Suprapubic skin (tissue), 4 donors: Measurements from ENCODE around the gene SYNPO2. TPM values are rescaled to one million over a fixed set of nuclear protein-coding genes. Genes with fewer than 3 reads are reported as not detected.

Experiments
- DNase-seq, 2 donors: peaks; one replicate each; pipeline ENCODE4 v3.0.0-alpha.2; 2019; ENCODE audit warnings: low spot score in 2 of 2
- H3K27ac ChIP-seq: fragments of 200-600 bp; sonication (generic); one replicate; pipeline ENCODE4 v1.5.1; 2019
- H3K27me3 ChIP-seq: fragments of 200-600 bp; sonication (generic); one replicate; pipeline ENCODE4 v1.5.1; 2019
- H3K36me3 ChIP-seq: fragments of 200-600 bp; sonication (generic); one replicate; pipeline ENCODE4 v1.5.1; 2019
- H3K4me1 ChIP-seq: fragments of 200-600 bp; sonication (generic); one replicate; pipeline ENCODE4 v1.5.1; 2019
- H3K4me3 ChIP-seq: fragments of 200-600 bp; sonication (generic); one replicate; pipeline ENCODE4 v1.5.1; 2019; ENCODE audit warnings: mild to moderate bottlenecking
- H3K9me3 ChIP-seq: fragments of 200-600 bp; sonication (generic); one replicate; pipeline ENCODE4 v1.5.1; 2019
- CTCF ChIP-seq, 2 donors: fragments of 200-600 bp in 1 of 2; fragments of 450-650 bp in 1 of 2; sonication (generic) in 1 of 2; IDR thresholded peaks; one replicate each; pipeline ENCODE4 v1.5.1; 2016 to 2019; ENCODE audit warnings: antibody characterized with exemption in 2 of 2, mild to moderate bottlenecking in 1 of 2, moderate library complexity in 1 of 2
- EP300 ChIP-seq: sonication (generic); formaldehyde crosslinking; IDR thresholded peaks from one replicate; pipeline ENCODE4 v1.6.1; 2017; ENCODE audit warnings: antibody characterized with exemption
- POLR2A ChIP-seq, 2 donors: fragments of 450-650 bp; IDR thresholded peaks; one replicate each; pipeline ENCODE4 v1.6.1; 2017; ENCODE audit warnings: antibody characterized with exemption in 2 of 2, mild to moderate bottlenecking in 2 of 2, moderate library complexity in 2 of 2
- POLR2AphosphoS5 ChIP-seq, 3 donors: sonication (generic); formaldehyde crosslinking; IDR thresholded peaks; one replicate each; pipeline ENCODE4 v1.6.1; 2017; ENCODE audit warnings: antibody characterized with exemption in 3 of 3
- WGBS: methylation state at CpG from one replicate; pipeline ENCODE4 v1.1.5; 2018; 5-methylcytosine and 5-hydroxymethylcytosine counted together
- total RNA-seq, 4 donors: library from RNA; depleted of rRNA; stranded (reverse); fragments of >200 nt; gene quantifications; one replicate each; pipeline ENCODE4 v1.1.0, GENCODE V29; 2016

The SYNPO2 gene
- total RNA-seq, 4 donors from 2014 or later: 14.3 to 33.6 (median 19.1) TPM

- TF ChIP-seq POLR2AphosphoS5 (IDR thresholded peaks at IDR 0.05) (peak in 1 of 3 donors; percentile 19), CTCF (IDR thresholded peaks at IDR 0.05) (no peak)
- H3K9me3 ChIP-seq: no peaks in the 10 kb centered on the region
- DNase-seq: no peak
- H3K4me3 ChIP-seq: no peak overlapping the region
- peaks cover 17% of the 10 kb centered on the region for H3K4me1 ChIP-seq
- H3K27me3 ChIP-seq: no peaks in the 10 kb centered on the region
- WGBS: 63% methylated on average over 7 of the region's 7 CpGs
- H3K27ac ChIP-seq: peak overlapping the region; percentile 30
- H3K36me3 ChIP-seq: no peaks in the 10 kb centered on the region
These were observed 100.7 kb downstream of the SYNPO2 start for GRCh38 chr4:118989098-118990080.

- DNase-seq: no peak
- H3K9me3 ChIP-seq: no peaks in the 10 kb centered on the region
- H3K4me1 ChIP-seq: peaks cover 17% of the 10 kb centered on the region
- H3K36me3 ChIP-seq: no peaks in the 10 kb centered on the region
- H3K27me3 ChIP-seq: no peaks in the 10 kb centered on the region
- no peak for TF ChIP-seq POLR2AphosphoS5 (IDR thresholded peaks at IDR 0.05)
- TF ChIP-seq EP300: no peak
- TF ChIP-seq POLR2A (IDR thresholded peaks at IDR 0.05): no peak
- no peak for TF ChIP-seq CTCF (IDR thresholded peaks at IDR 0.05)
- 52% methylated on average over 5 of the region's 5 CpGs for WGBS
- H3K4me3 ChIP-seq: no peak overlapping the region
- H3K27ac ChIP-seq: no peak overlapping the region
These were observed 103.0 kb downstream of the SYNPO2 start for GRCh38 chr4:118991686-118992085.

GRCh38 chr4:118992149-118992548 lies 103.5 kb downstream of the SYNPO2 start:
- Histone ChIP-seq H3K4me1 (peaks cover 17% of the 10 kb centered on the region), H3K27ac (no peak overlapping the region), H3K9me3 (no peaks in the 10 kb centered on the region), H3K36me3 (no peaks in the 10 kb centered on the region), H3K27me3 (no peaks in the 10 kb centered on the region), H3K4me3 (no peak overlapping the region)
- TF ChIP-seq POLR2A (IDR thresholded peaks at IDR 0.05): no peak
- no peak for TF ChIP-seq POLR2AphosphoS5 (IDR thresholded peaks at IDR 0.05)
- TF ChIP-seq CTCF (IDR thresholded peaks at IDR 0.05): no peak
- TF ChIP-seq EP300: no peak
- DNase-seq: no peak
- 83% methylated on average over 1 of the region's 1 CpG for WGBS

GRCh38 chr4:118993333-118993732 lies 104.7 kb downstream of the SYNPO2 start:
- H3K4me1 ChIP-seq: peaks cover 15% of the 10 kb centered on the region
- H3K4me3 ChIP-seq: no peak overlapping the region
- H3K27me3 ChIP-seq: no peaks in the 10 kb centered on the region
- no peak for TF ChIP-seq POLR2A (IDR thresholded peaks at IDR 0.05)
- DNase-seq: no peak
- no peaks in the 10 kb centered on the region for H3K9me3 ChIP-seq
- 88% methylated on average over 2 of the region's 2 CpGs for WGBS
- H3K27ac ChIP-seq: no peak overlapping the region
- no peaks in the 10 kb centered on the region for H3K36me3 ChIP-seq

GRCh38 chr4:118994030-118994429 lies 105.4 kb downstream of the SYNPO2 start:
- no peaks in the 10 kb centered on the region for H3K9me3 ChIP-seq
- H3K4me3 ChIP-seq: no peak overlapping the region
- H3K27ac ChIP-seq: no peak overlapping the region
- H3K27me3 ChIP-seq: no peaks in the 10 kb centered on the region
- no peaks in the 10 kb centered on the region for H3K36me3 ChIP-seq
- peak; percentile 90 for TF ChIP-seq EP300
- TF ChIP-seq CTCF (IDR thresholded peaks at IDR 0.05): no peak
- TF ChIP-seq POLR2AphosphoS5 (IDR thresholded peaks at IDR 0.05): no peak
- WGBS: 79% methylated on average over 5 of the region's 5 CpGs
- DNase-seq: no peak
- H3K4me1 ChIP-seq: peaks cover 8% of the 10 kb centered on the region
